Liver (tissue), 9 donors: Measurements from ENCODE around the gene RIT2. TPM values are rescaled to one million over a fixed set of nuclear protein-coding genes. Genes with fewer than 3 reads are reported as not detected.

Experiments
- DNase-seq: peaks from one replicate; pipeline ENCODE4 v3.0.0-alpha.2; 2017; ENCODE audit warnings: low spot score
- H3K27ac ChIP-seq, 2 donors: one replicate each; pipeline ENCODE4 v1.7.0; 2013; ENCODE audit warnings: inconsistent platforms in 2 of 2, low read length in 2 of 2, control low read depth in 1 of 2, low read depth in 1 of 2, mild to moderate bottlenecking in 1 of 2
- H3K27me3 ChIP-seq, 4 donors: one replicate each; pipeline versions ENCODE4 v1.6.1 to v1.7.0; 2013; ENCODE audit warnings: low read length in 3 of 4, inconsistent platforms in 1 of 4, mild to moderate bottlenecking in 1 of 4, moderate library complexity in 1 of 4; ENCODE audit not compliant: control insufficient read depth in 4 of 4, insufficient read depth in 4 of 4
- H3K36me3 ChIP-seq, 4 donors: one replicate each; pipeline versions ENCODE4 v1.6.1 to v1.7.0; 2013; ENCODE audit warnings: low read length in 3 of 4, mild to moderate bottlenecking in 3 of 4, low read depth in 1 of 4, moderate library complexity in 1 of 4; ENCODE audit not compliant: control insufficient read depth in 4 of 4, insufficient read depth in 3 of 4
- H3K4me1 ChIP-seq, 4 donors: one replicate each; pipeline versions ENCODE4 v1.6.1 to v1.7.0; 2013; ENCODE audit warnings: low read length in 3 of 4, mild to moderate bottlenecking in 3 of 4, moderate library complexity in 1 of 4; ENCODE audit not compliant: control insufficient read depth in 4 of 4, insufficient read depth in 4 of 4
- H3K4me3 ChIP-seq, 3 donors: one replicate each; pipeline versions ENCODE4 v1.6.1 to v1.7.0; 2013; ENCODE audit warnings: low read length in 3 of 3, control low read depth in 1 of 3, low read depth in 1 of 3, mild to moderate bottlenecking in 1 of 3
- H3K9ac ChIP-seq, 2 donors: one replicate each; pipeline ENCODE4 v1.7.0; 2013; ENCODE audit warnings: low read length in 2 of 2, mild to moderate bottlenecking in 2 of 2, moderate library complexity in 2 of 2, control low read depth in 1 of 2, low read depth in 1 of 2
- H3K9me3 ChIP-seq, 4 donors: one replicate each; pipeline versions ENCODE4 v1.6.1 to v1.7.0; 2013; ENCODE audit warnings: low read length in 3 of 4; ENCODE audit not compliant: control insufficient read depth in 4 of 4
- ATF3 ChIP-seq: IDR thresholded peaks from 2 replicates; pipeline ENCODE4 v1.6.1; 2016; ENCODE audit warnings: antibody characterized with exemption
- CTCF ChIP-seq: fragments of 150-350 bp; IDR thresholded peaks from 2 replicates; pipeline ENCODE4 v1.5.1; 2017; ENCODE audit warnings: improper control_type of control experiment, low read depth, low read length; ENCODE audit not compliant: missing input control
- EGR1 ChIP-seq, 2 donors: IDR thresholded peaks; 2 replicates each; pipeline ENCODE4 v1.6.1; 2016 to 2018; ENCODE audit warnings: antibody characterized with exemption in 2 of 2, low read depth in 2 of 2
- FOXA1 ChIP-seq: IDR thresholded peaks from 2 replicates; pipeline ENCODE4 v1.6.1; 2016; ENCODE audit warnings: antibody characterized with exemption
- FOXA2 ChIP-seq: IDR thresholded peaks from 2 replicates; pipeline ENCODE4 v1.6.1; 2016; ENCODE audit warnings: antibody characterized with exemption
- GABPA ChIP-seq, 2 donors: IDR thresholded peaks in 1 of 2; conservative IDR thresholded peaks in 1 of 2; 2 replicates each; pipeline ENCODE4 v1.6.1; 2016; ENCODE audit warnings: antibody characterized with exemption in 2 of 2, mild to moderate bottlenecking in 1 of 2, moderate library complexity in 1 of 2
- HNF4A ChIP-seq, 2 donors: conservative IDR thresholded peaks; 2 replicates each; pipeline ENCODE4 v1.6.1; 2016; ENCODE audit warnings: antibody characterized with exemption in 2 of 2, mild to moderate bottlenecking in 2 of 2
- HNF4G ChIP-seq: IDR thresholded peaks from 2 replicates; pipeline ENCODE4 v1.6.1; 2016; ENCODE audit warnings: antibody characterized with exemption
- JUND ChIP-seq, 2 donors: IDR thresholded peaks; 2 replicates each; pipeline ENCODE4 v1.6.1; 2016; ENCODE audit warnings: antibody characterized with exemption in 2 of 2
- RAD21 ChIP-seq, 2 donors: IDR thresholded peaks; 2 replicates each; pipeline ENCODE4 v1.6.1; 2016; ENCODE audit warnings: antibody characterized with exemption in 2 of 2, mild to moderate bottlenecking in 2 of 2
- RXRA ChIP-seq, 2 donors: IDR thresholded peaks; 2 replicates each; pipeline ENCODE4 v1.6.1; 2017 to 2018; ENCODE audit warnings: antibody characterized with exemption in 2 of 2, mild to moderate bottlenecking in 1 of 2
- YY1 ChIP-seq: IDR thresholded peaks from 2 replicates; pipeline ENCODE4 v1.6.1; 2016; ENCODE audit warnings: antibody characterized with exemption, mild to moderate bottlenecking
- ZBTB33 ChIP-seq: IDR thresholded peaks from 2 replicates; pipeline ENCODE4 v1.6.1; 2016; ENCODE audit warnings: antibody characterized with exemption
- WGBS: extraction: QIAGEN DNeasy Blood & Tissue Kit; methylation state at CpG from one replicate; pipeline ENCODE4 v1.1.7; 2013; 5-methylcytosine and 5-hydroxymethylcytosine counted together
- polyA plus RNA-seq, 2 donors: library from polyadenylated mRNA; stranded (reverse) in 1 of 2; unstranded in 1 of 2; fragments of 200-250 nt in 1 of 2; fragments of >200 nt in 1 of 2; fragmentation: Nextera tagmentation in 1 of 2; extraction: Ambion mirVana in 1 of 2; gene quantifications; one replicate each; pipeline versions ENCODE4 v1.2.1 to v1.2.3, GENCODE V29; 2013 to 2015
- total RNA-seq, 2 donors: library from RNA; depleted of rRNA; stranded (reverse); fragments of >200 nt; gene quantifications; one replicate each; pipeline ENCODE4 v1.2.3, GENCODE V29; 2014
- TF ChIP-seq, protein P1 (sequence below): IDR thresholded peaks from 2 replicates; pipeline ENCODE4 v1.6.1; 2016; ENCODE audit warnings: antibody characterized with exemption
- TF ChIP-seq, protein P2 (sequence below): IDR thresholded peaks from 2 replicates; pipeline ENCODE4 v1.6.1; 2016; ENCODE audit warnings: antibody characterized with exemption, mild to moderate bottlenecking
- donor health status: healthy.
- donor health status: healthy.
- donor health status: healthy.
- donor health status: healthy.
- donor health status: healthy.

The RIT2 gene
- total and polyA plus RNA-seq, 4 donors, result not detected

DNA sequence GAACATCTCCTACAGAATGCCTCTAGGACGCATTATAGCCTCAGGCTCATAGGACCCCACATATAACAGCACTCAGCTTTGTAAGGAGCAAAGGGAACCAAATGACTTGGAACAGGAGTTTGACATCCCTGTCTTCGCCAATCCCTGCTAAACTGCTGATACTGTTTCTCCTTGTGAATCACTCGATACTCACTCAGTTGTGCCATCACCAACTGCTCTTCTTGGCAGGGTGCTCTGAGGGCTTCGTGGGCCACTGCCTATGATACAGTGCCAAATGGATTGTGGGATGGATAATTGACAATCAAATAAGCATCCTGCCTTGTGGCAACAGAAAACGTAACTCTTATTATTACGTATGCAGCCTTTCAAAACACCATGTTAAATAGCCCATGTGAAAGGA is 396.3 kb downstream of the RIT2 start:
- 90% methylated on average over 6 of the region's 6 CpGs for WGBS
- no peak overlapping the region for H3K9ac ChIP-seq
- no peak for TF ChIP-seq ATF3
- no peak for TF ChIP-seq JUND (IDR thresholded peaks at IDR 0.05)
- TF ChIP-seq FOXA2, result no peak
- no peak for TF ChIP-seq ZBTB33
- TF ChIP-seq, protein P1, sequence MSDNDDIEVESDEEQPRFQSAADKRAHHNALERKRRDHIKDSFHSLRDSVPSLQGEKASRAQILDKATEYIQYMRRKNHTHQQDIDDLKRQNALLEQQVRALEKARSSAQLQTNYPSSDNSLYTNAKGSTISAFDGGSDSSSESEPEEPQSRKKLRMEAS, result no peak
- TF ChIP-seq RXRA (IDR thresholded peaks at IDR 0.05), result no peak
- TF ChIP-seq RAD21 (IDR thresholded peaks at IDR 0.05), result no peak
- no peak for TF ChIP-seq HNF4A (conservative IDR thresholded peaks at IDR 0.05)
- TF ChIP-seq HNF4G, result no peak
- TF ChIP-seq CTCF, result no peak
- TF ChIP-seq GABPA (IDR thresholded peaks at IDR 0.05 in 1 of 2, conservative IDR thresholded peaks at IDR 0.05 in 1 of 2), result no peak
- TF ChIP-seq EGR1 (IDR thresholded peaks at IDR 0.05; ENCODE audit: low read depth in 2 of 2), result no peak
- TF ChIP-seq FOXA1, result no peak
- H3K27ac ChIP-seq, result no peak overlapping the region
- H3K4me1 ChIP-seq, result no peaks in the 10 kb centered on the region
- no peaks in the 10 kb centered on the region for H3K27me3 ChIP-seq
- DNase-seq, result no peak
- H3K9me3 ChIP-seq, result no peaks in the 10 kb centered on the region
- H3K4me3 ChIP-seq, result no peak overlapping the region
- no peaks in the 10 kb centered on the region for H3K36me3 ChIP-seq

DNA sequence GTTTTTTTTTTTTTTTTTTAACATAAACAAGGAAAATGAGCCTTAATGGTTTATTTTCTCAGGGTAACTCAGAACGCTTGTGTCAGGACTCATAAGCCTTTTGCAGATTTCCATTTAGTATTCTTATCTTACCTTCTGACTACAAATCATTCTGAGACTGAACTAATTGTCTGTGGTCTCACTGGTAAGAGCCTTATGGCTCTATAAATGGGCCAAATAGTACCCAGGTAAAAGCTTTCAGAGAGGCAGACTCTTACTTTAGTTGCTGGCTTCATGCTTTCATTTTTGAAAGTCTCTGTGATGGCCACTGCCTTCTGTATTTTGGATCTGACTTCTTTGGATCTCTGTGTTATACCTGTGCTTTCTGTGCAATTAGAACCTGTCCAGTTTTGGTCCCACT is 403.4 kb downstream of the RIT2 start:
- H3K9ac ChIP-seq, result no peak overlapping the region
- H3K27me3 ChIP-seq, result no peaks in the 10 kb centered on the region
- TF ChIP-seq CTCF, result no peak
- TF ChIP-seq, protein P2, sequence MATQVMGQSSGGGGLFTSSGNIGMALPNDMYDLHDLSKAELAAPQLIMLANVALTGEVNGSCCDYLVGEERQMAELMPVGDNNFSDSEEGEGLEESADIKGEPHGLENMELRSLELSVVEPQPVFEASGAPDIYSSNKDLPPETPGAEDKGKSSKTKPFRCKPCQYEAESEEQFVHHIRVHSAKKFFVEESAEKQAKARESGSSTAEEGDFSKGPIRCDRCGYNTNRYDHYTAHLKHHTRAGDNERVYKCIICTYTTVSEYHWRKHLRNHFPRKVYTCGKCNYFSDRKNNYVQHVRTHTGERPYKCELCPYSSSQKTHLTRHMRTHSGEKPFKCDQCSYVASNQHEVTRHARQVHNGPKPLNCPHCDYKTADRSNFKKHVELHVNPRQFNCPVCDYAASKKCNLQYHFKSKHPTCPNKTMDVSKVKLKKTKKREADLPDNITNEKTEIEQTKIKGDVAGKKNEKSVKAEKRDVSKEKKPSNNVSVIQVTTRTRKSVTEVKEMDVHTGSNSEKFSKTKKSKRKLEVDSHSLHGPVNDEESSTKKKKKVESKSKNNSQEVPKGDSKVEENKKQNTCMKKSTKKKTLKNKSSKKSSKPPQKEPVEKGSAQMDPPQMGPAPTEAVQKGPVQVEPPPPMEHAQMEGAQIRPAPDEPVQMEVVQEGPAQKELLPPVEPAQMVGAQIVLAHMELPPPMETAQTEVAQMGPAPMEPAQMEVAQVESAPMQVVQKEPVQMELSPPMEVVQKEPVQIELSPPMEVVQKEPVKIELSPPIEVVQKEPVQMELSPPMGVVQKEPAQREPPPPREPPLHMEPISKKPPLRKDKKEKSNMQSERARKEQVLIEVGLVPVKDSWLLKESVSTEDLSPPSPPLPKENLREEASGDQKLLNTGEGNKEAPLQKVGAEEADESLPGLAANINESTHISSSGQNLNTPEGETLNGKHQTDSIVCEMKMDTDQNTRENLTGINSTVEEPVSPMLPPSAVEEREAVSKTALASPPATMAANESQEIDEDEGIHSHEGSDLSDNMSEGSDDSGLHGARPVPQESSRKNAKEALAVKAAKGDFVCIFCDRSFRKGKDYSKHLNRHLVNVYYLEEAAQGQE, result no peak
- no peak for TF ChIP-seq HNF4A (conservative IDR thresholded peaks at IDR 0.05)
- TF ChIP-seq, protein P1, result no peak
- no peak for TF ChIP-seq YY1
- TF ChIP-seq EGR1 (IDR thresholded peaks at IDR 0.05; ENCODE audit: low read depth in 2 of 2), result no peak
- no peak for TF ChIP-seq RXRA (IDR thresholded peaks at IDR 0.05)
- no peak for TF ChIP-seq ATF3
- no peak for TF ChIP-seq GABPA (IDR thresholded peaks at IDR 0.05 in 1 of 2, conservative IDR thresholded peaks at IDR 0.05 in 1 of 2)
- no peak for TF ChIP-seq FOXA2
- no peak for TF ChIP-seq JUND (IDR thresholded peaks at IDR 0.05)
- no peaks in the 10 kb centered on the region for H3K36me3 ChIP-seq
- no peaks in the 10 kb centered on the region for H3K9me3 ChIP-seq
- 80% methylated on average over 1 of the region's 1 CpG for WGBS
- no peaks in the 10 kb centered on the region for H3K4me1 ChIP-seq
- H3K4me3 ChIP-seq, result no peak overlapping the region
- DNase-seq, result no peak
- H3K27ac ChIP-seq, result no peak overlapping the region
